Neural crest cell (in vitro differentiated cells): ENCODE measurements around the gene GAPVD1. TPM values are rescaled to one million over a fixed set of nuclear protein-coding genes. Genes with fewer than 3 reads are reported as not detected.

Experiments used
- DNase-seq: peaks from one replicate; pipeline ENCODE4 v3.0.0; 2021; ENCODE audit warnings: low read depth, mixed read lengths, low spot score
- H3K27ac Mint-ChIP-seq: one replicate; pipeline ENCODE4 v1.8.0; 2021; ENCODE audit warnings: mild to moderate bottlenecking, mixed read lengths; ENCODE audit not compliant: unreplicated experiment
- H3K27me3 Mint-ChIP-seq: 2 replicates; pipeline ENCODE4 v1.8.0; 2021; ENCODE audit warnings: low read depth, mild to moderate bottlenecking, mixed read lengths
- H3K36me3 Mint-ChIP-seq: 2 replicates; pipeline ENCODE4 v1.8.0; 2021; ENCODE audit warnings: low read depth, mild to moderate bottlenecking, mixed read lengths
- H3K4me1 Mint-ChIP-seq: 2 replicates; pipeline ENCODE4 v1.8.0; 2021; ENCODE audit warnings: mixed read lengths
- H3K4me3 Mint-ChIP-seq: one replicate; pipeline ENCODE4 v1.8.0; 2021; ENCODE audit warnings: mild to moderate bottlenecking, mixed read lengths
- H3K9me3 Mint-ChIP-seq: 2 replicates; pipeline ENCODE4 v1.8.0; 2021; ENCODE audit warnings: mixed read lengths
- total RNA-seq: library from RNA; stranded (reverse); gene quantifications from 2 replicates; pipeline ENCODE4 v1.2.1, GENCODE V29; 2021
- TF ChIP-seq, protein P1 (sequence below): fragments of 200-600 bp; sonication (generic); conservative IDR thresholded peaks from 2 replicates; pipeline ENCODE4 v1.5.0; 2021; ENCODE audit warnings: antibody characterized with exemption, mild to moderate bottlenecking

GAPVD1 gene
- total RNA-seq, 1 donor from 2014 or later, result 41.3 TPM

DNA sequence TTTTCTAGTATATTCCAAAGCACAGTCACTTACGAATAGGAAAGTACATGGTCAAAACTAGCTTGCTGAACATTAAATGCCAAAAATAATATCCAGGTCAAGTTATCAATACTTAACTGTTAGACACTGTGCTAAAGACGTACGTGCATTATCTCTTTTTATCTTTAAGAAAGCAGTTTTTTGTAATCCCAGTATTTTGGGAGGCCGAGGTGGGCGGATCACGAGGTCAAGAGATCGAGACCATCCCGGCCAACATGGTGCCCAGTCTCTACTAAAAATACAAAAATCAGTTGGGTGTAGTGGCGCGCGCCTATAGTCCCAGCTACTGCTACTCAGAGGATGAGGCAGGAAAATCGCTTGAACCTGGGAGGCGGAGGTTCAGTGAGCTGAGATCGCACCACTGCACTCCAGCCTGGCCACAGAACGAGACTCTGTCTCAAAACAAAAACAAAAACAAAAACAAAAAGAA lies 17.8 kb upstream of the GAPVD1 start:
- peaks cover 4% of the 10 kb centered on the region for H3K27me3 Mint-ChIP-seq
- no peak for DNase-seq
- H3K36me3 Mint-ChIP-seq, result peaks cover 7% of the 10 kb centered on the region
- H3K4me3 Mint-ChIP-seq, result peak overlapping the region; percentile 64
- TF ChIP-seq, protein P1, sequence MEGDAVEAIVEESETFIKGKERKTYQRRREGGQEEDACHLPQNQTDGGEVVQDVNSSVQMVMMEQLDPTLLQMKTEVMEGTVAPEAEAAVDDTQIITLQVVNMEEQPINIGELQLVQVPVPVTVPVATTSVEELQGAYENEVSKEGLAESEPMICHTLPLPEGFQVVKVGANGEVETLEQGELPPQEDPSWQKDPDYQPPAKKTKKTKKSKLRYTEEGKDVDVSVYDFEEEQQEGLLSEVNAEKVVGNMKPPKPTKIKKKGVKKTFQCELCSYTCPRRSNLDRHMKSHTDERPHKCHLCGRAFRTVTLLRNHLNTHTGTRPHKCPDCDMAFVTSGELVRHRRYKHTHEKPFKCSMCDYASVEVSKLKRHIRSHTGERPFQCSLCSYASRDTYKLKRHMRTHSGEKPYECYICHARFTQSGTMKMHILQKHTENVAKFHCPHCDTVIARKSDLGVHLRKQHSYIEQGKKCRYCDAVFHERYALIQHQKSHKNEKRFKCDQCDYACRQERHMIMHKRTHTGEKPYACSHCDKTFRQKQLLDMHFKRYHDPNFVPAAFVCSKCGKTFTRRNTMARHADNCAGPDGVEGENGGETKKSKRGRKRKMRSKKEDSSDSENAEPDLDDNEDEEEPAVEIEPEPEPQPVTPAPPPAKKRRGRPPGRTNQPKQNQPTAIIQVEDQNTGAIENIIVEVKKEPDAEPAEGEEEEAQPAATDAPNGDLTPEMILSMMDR, result no peak
- no peak overlapping the region for H3K27ac Mint-ChIP-seq
- no peaks in the 10 kb centered on the region for H3K9me3 Mint-ChIP-seq
- H3K4me1 Mint-ChIP-seq, result peaks cover 21% of the 10 kb centered on the region

DNA sequence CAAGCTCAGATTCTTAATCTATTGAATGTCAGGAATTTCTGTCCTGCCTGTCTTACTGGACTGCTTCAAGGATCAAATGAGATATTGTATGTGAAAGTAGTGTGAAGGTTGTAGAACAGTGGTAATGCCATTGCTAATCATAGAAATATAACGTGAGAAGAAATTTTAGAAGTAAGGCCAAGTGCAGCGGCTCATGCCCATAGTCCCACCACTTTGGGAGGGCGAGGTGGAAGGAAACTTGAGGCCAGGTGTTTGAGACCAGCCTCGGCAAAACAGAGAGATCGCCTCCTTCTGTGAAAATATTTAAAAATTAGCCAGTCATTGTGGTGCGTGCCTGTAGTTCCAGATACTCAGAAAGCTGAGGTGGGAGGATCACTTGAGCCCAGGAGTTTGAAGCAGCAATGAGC lies 15.4 kb upstream of the GAPVD1 start:
- Mint-ChIP-seq H3K36me3 (peaks cover under 1% of the 10 kb centered on the region), H3K27ac (no peak overlapping the region), H3K27me3 (peaks cover 2% of the 10 kb centered on the region), H3K9me3 (no peaks in the 10 kb centered on the region), H3K4me3 (peak overlapping the region; percentile 47), H3K4me1 (peaks cover 11% of the 10 kb centered on the region)
- TF ChIP-seq, protein P1, result no peak
- no peak for DNase-seq

DNA sequence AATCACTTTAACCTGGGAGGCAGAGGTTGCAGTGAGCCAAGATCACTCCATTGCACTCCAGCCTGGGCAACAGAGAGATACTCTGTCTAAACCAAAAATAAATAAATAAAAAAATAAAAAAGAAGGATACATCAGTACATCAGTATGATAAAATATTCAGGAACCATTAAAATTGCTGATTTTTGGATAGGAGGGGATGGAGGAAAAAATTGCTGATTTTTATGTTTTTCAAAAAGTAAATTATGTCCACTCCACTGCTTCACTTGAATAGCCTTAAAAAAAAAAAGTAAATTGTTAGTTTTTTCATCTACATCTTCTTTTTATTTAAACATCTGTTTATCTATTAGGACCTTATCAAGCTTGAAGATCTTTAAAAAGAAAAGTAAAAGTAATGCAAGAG lies 7.4 kb upstream of the GAPVD1 start:
- DNase-seq, result no peak
- Mint-ChIP-seq H3K27me3 (no peaks in the 10 kb centered on the region), H3K9me3 (no peaks in the 10 kb centered on the region), H3K4me3 (no peak overlapping the region), H3K4me1 (no peaks in the 10 kb centered on the region), H3K36me3 (no peaks in the 10 kb centered on the region), H3K27ac (no peak overlapping the region)
- TF ChIP-seq, protein P1, result no peak

DNA sequence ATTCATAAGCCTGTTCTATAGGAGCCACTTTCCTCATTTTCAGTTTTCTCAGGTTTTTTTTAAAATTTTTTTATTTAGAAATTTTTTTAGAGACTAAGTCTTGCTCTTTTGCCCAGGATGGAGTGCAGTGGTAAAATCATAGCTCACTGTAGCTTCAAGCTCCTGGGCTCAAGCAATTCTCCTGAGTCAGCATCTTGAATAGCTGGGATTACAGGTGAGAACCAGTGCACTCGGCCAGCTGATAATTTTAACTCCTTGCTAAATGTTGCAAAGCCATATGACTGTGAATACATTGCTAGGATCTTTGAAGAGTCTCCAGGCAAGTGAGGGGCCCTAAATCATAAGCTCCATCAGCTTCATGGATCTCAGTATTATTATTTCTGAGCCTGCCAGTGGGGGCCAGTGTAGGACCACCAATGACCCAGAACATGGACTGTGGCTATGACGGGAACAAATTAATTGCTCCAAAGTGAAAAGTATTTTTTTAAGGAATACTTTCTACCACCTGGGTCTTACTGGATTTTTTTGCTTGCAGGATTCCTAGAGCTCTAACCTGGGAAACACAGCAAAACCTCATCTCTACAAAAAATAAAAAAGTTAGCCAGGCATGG lies 5.7 kb upstream of the GAPVD1 start:
- Mint-ChIP-seq H3K4me3 (no peak overlapping the region), H3K9me3 (no peaks in the 10 kb centered on the region), H3K27ac (no peak overlapping the region), H3K4me1 (peaks cover 7% of the 10 kb centered on the region), H3K36me3 (no peaks in the 10 kb centered on the region), H3K27me3 (no peaks in the 10 kb centered on the region)
- DNase-seq, result no peak
- TF ChIP-seq, protein P1, result peak; percentile 56

DNA sequence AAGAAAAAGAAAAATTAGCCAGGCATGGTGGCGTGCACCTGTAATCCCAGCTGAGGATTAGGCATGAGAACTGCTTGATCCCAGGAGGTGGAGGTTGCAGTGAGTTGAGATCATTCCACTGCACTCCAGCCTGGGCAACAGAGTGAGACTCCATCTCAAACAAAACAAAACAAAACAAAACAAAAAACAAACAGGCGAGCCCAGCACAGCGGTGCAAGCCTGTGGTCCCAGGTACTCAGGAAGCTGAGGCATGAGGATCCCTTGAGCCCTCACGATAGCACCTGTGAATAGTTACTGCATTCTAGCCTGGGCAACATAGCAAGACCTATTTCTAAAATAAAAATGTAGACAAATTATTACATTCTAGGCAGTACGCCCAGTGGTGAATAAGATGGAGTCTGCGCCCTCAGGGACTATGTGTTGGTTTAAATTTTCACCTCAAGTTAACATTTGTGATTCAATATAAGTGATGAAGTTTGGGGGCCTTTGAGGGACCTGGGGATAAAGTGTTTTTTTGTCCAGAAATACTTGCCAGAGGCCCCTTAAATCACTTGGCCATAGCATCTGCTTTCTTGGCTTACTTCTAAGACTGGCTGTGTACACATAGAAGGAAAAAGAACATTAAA lies 3.4 kb upstream of the GAPVD1 start:
- Mint-ChIP-seq H3K9me3 (no peaks in the 10 kb centered on the region), H3K27ac (no peak overlapping the region), H3K4me3 (no peak overlapping the region)

More for the DNA sequence above, 3.4 kb upstream of the GAPVD1 start:
- Mint-ChIP-seq H3K27me3 (no peaks in the 10 kb centered on the region), H3K4me1 (peaks cover 24% of the 10 kb centered on the region), H3K36me3 (peaks cover 2% of the 10 kb centered on the region)
- TF ChIP-seq, protein P1, result no peak
- no peak for DNase-seq
